ENCODE measurements around the gene ERGIC1.

ERGIC1 gene

GRCh38 chr5:172909931-172910502, 76.0 kb downstream of the ERGIC1 start:
- Histone ChIP-seq H3K4me2 (ENCODE audit: low read depth, low read length) (no peak overlapping the region), H3K27ac (ENCODE audit: low read length) (no peak overlapping the region)

DNA sequence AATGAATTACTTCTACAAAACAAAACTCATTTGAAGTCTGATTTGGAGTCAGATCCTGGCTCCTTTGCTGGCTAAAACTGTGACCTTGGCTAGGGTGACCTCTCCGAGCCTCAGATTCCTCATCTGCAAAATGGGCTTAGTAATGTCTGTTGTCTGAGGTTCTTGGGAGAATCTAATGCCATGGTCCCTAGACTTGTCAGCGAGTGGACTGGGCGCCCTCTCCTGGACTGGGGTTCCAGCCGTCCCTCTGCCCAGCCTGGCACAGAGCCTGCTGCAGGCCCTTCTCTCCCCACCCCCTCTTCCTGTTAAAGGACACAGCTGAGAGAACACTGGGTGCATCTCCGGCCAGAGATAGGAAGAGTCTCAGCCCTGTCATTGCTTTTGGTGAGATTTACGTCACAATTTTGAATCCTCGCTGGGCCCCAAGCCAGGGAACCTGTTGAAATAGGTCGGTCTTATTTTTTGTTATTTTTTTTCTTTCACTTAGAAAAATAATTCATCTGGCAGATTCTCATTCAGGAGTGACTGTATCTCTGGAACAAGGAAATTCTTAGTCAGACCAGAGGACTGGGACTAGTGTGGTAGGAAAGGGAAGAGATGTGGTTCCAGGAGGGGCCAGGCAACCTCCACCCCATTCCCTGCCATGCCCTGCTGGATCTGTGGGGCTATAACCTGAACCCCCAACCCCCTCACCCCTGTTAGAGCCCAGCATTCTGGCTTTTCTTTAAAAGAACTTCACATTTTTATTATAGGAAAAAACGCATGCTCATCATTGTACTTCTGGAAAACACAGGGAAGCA, 77.0 kb downstream of the ERGIC1 start:
- Histone ChIP-seq H3K27me3 (replicated peaks; ENCODE audit: insufficient read depth, low read length) (no peaks in the 10 kb centered on the region), H4K20me1 (ENCODE audit: insufficient read depth, low read length) (no peaks in the 10 kb centered on the region), H3K79me2 (ENCODE audit: low read length) (peaks cover 26% of the 10 kb centered on the region; the same call in 1 of the 2 replicates), H3K27ac (ENCODE audit: low read length) (no peak overlapping the region), H3K4me3 (ENCODE audit: low read length) (no peak overlapping the region), H3K9me3 (replicated peaks; ENCODE audit: insufficient read depth, low read length) (no peaks in the 10 kb centered on the region), H3K4me1 (ENCODE audit: low read length) (no peaks in the 10 kb centered on the region), H2AFZ (ENCODE audit: low read length) (no peak overlapping the region), H3K9me2 (replicated peaks; ENCODE audit: insufficient read depth, low read length) (no peaks in the 10 kb centered on the region), H3F3A (ENCODE audit: insufficient read depth, low read length) (no peaks in the 10 kb centered on the region), H3K4me2 (ENCODE audit: low read depth, low read length) (no peak overlapping the region), H3K36me3 (replicated peaks; ENCODE audit: insufficient read depth, low read length) (peaks cover 3% of the 10 kb centered on the region; the same call in 1 of the 2 replicates), H3K9ac (ENCODE audit: low read length) (no peak overlapping the region)
- no peak for TF ChIP-seq EZH2phosphoT487 (IDR thresholded peaks at IDR 0.05; ENCODE audit: low read length)
- TF ChIP-seq, protein P1, sequence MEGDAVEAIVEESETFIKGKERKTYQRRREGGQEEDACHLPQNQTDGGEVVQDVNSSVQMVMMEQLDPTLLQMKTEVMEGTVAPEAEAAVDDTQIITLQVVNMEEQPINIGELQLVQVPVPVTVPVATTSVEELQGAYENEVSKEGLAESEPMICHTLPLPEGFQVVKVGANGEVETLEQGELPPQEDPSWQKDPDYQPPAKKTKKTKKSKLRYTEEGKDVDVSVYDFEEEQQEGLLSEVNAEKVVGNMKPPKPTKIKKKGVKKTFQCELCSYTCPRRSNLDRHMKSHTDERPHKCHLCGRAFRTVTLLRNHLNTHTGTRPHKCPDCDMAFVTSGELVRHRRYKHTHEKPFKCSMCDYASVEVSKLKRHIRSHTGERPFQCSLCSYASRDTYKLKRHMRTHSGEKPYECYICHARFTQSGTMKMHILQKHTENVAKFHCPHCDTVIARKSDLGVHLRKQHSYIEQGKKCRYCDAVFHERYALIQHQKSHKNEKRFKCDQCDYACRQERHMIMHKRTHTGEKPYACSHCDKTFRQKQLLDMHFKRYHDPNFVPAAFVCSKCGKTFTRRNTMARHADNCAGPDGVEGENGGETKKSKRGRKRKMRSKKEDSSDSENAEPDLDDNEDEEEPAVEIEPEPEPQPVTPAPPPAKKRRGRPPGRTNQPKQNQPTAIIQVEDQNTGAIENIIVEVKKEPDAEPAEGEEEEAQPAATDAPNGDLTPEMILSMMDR (IDR thresholded peaks at IDR 0.05; ENCODE audit: low read length), result peak; percentile 9
- no peak for TF ChIP-seq EZH2 (optimal IDR thresholded peaks at IDR 0.05; ENCODE audit: low read depth, low read length)
- no peak for DNase-seq

More at GRCh38 chr5:172909931-172910502, 76.0 kb downstream of the ERGIC1 start:
- Histone ChIP-seq H3K9ac (ENCODE audit: low read length) (no peak overlapping the region), H3K79me2 (ENCODE audit: low read length) (peaks cover 34% of the 10 kb centered on the region), H3K9me3 (replicated peaks; ENCODE audit: insufficient read depth, low read length) (no peaks in the 10 kb centered on the region), H3K27me3 (replicated peaks; ENCODE audit: insufficient read depth, low read length) (no peaks in the 10 kb centered on the region), H2AFZ (ENCODE audit: low read length) (no peak overlapping the region), H3K9me2 (replicated peaks; ENCODE audit: insufficient read depth, low read length) (no peaks in the 10 kb centered on the region), H3F3A (ENCODE audit: insufficient read depth, low read length) (no peaks in the 10 kb centered on the region), H3K4me3 (ENCODE audit: low read length) (no peak overlapping the region), H3K4me1 (ENCODE audit: low read length) (no peaks in the 10 kb centered on the region), H3K36me3 (replicated peaks; ENCODE audit: insufficient read depth, low read length) (0 out of 2 replicates have a peak, but pooled peaks cover 3% of the 10 kb centered on the region), H4K20me1 (ENCODE audit: insufficient read depth, low read length) (no peaks in the 10 kb centered on the region)
- no peak for DNase-seq
- TF ChIP-seq, protein P1 (IDR thresholded peaks at IDR 0.05; ENCODE audit: low read length), result no peak
- TF ChIP-seq EZH2 (optimal IDR thresholded peaks at IDR 0.05; ENCODE audit: low read depth, low read length) (no peak), EZH2phosphoT487 (IDR thresholded peaks at IDR 0.05; ENCODE audit: low read length) (no peak)

- no peaks in the 10 kb centered on the region for H3K27me3 ChIP-seq (replicated peaks; ENCODE audit: insufficient read depth, low read length)
- peaks cover 21% of the 10 kb centered on the region; the same call in 1 of the 2 replicates for H3K79me2 ChIP-seq (ENCODE audit: low read length)
- H2AFZ ChIP-seq (ENCODE audit: low read length), result no peak overlapping the region
- no peaks in the 10 kb centered on the region for H3F3A ChIP-seq (ENCODE audit: insufficient read depth, low read length)
- no peaks in the 10 kb centered on the region for H4K20me1 ChIP-seq (ENCODE audit: insufficient read depth, low read length)
- no peak for DNase-seq
- no peak overlapping the region for H3K4me2 ChIP-seq (ENCODE audit: low read depth, low read length)
- H3K9me2 ChIP-seq (replicated peaks; ENCODE audit: insufficient read depth, low read length), result no peaks in the 10 kb centered on the region
- no peaks in the 10 kb centered on the region for H3K9me3 ChIP-seq (replicated peaks; ENCODE audit: insufficient read depth, low read length)
- peaks cover 3% of the 10 kb centered on the region; the same call in 1 of the 2 replicates for H3K36me3 ChIP-seq (replicated peaks; ENCODE audit: insufficient read depth, low read length)
- H3K9ac ChIP-seq (ENCODE audit: low read length), result no peak overlapping the region
- TF ChIP-seq EZH2 (optimal IDR thresholded peaks at IDR 0.05; ENCODE audit: low read depth, low read length) (no peak), EZH2phosphoT487 (IDR thresholded peaks at IDR 0.05; ENCODE audit: low read length) (no peak)
- TF ChIP-seq, protein P1 (IDR thresholded peaks at IDR 0.05; ENCODE audit: low read length), result no peak
- no peaks in the 10 kb centered on the region for H3K4me1 ChIP-seq (ENCODE audit: low read length)
- H3K4me3 ChIP-seq (ENCODE audit: low read length), result no peak overlapping the region
- no peak overlapping the region for H3K27ac ChIP-seq (ENCODE audit: low read length)
These were observed 77.5 kb downstream of the ERGIC1 start for GRCh38 chr5:172911628-172911880.
